MM.1S (cell line): ENCODE measurements around the gene SLC4A3.

Experiments used
- DNase-seq: peaks from one replicate; pipeline ENCODE4 v3.0.0-alpha.2; 2015
- H2AFZ ChIP-seq: fragments of 300-600 bp; sonication (generic); 2 replicates; pipeline ENCODE4 v1.6.0; 2016; ENCODE audit warnings: antibody characterized with exemption, low read length
- H3F3A ChIP-seq: fragments of 300-600 bp; sonication (generic); 2 replicates; pipeline ENCODE4 v1.6.1; 2016; ENCODE audit warnings: mild to moderate bottlenecking, antibody characterized with exemption, low read length, moderate library complexity, mixed read lengths; ENCODE audit not compliant: insufficient read depth
- H3K27ac ChIP-seq: fragments of 300-600 bp; sonication (generic); 2 replicates; pipeline ENCODE4 v1.5.1; 2016; ENCODE audit warnings: mild to moderate bottlenecking, low read length
- H3K27me3 ChIP-seq: fragments of 300-600 bp; sonication (generic); replicated peaks from 2 replicates; pipeline ENCODE4 v1.6.0; 2016; ENCODE audit warnings: low read length; ENCODE audit not compliant: insufficient read depth
- H3K36me3 ChIP-seq: fragments of 300-600 bp; sonication (generic); replicated peaks from 2 replicates; pipeline ENCODE4 v1.6.1; 2016; ENCODE audit warnings: mild to moderate bottlenecking, low read length, mixed read lengths; ENCODE audit not compliant: insufficient read depth
- H3K4me1 ChIP-seq: fragments of 300-600 bp; sonication (generic); 2 replicates; pipeline ENCODE4 v1.6.1; 2016; ENCODE audit warnings: low read length, mixed read lengths
- H3K4me2 ChIP-seq: fragments of 300-600 bp; sonication (generic); 2 replicates; pipeline ENCODE4 v1.6.0; 2016; ENCODE audit warnings: low read depth, low read length
- H3K4me3 ChIP-seq: fragments of 300-600 bp; sonication (generic); 2 replicates; pipeline ENCODE4 v1.5.1; 2016; ENCODE audit warnings: low read length, mixed read lengths
- H3K79me2 ChIP-seq: fragments of 300-600 bp; sonication (generic); 2 replicates; pipeline ENCODE4 v1.6.1; 2016; ENCODE audit warnings: mixed run types, low read length, mixed read lengths
- H3K9ac ChIP-seq: fragments of 300-600 bp; sonication (generic); 2 replicates; pipeline ENCODE4 v1.6.1; 2016; ENCODE audit warnings: low read length, mixed read lengths
- H3K9me2 ChIP-seq: fragments of 300-600 bp; sonication (generic); replicated peaks from 2 replicates; pipeline ENCODE4 v1.6.1; 2016; ENCODE audit warnings: mild to moderate bottlenecking, low read length, mixed read lengths; ENCODE audit not compliant: insufficient read depth
- H3K9me3 ChIP-seq: fragments of 300-600 bp; sonication (generic); replicated peaks from 2 replicates; pipeline ENCODE4 v1.6.1; 2016; ENCODE audit warnings: mild to moderate bottlenecking, low read length, mixed read lengths; ENCODE audit not compliant: insufficient read depth
- H4K20me1 ChIP-seq: fragments of 300-600 bp; sonication (generic); 2 replicates; pipeline ENCODE4 v1.6.1; 2016; ENCODE audit warnings: mild to moderate bottlenecking, low read length, moderate library complexity, mixed read lengths; ENCODE audit not compliant: insufficient read depth
- EZH2 ChIP-seq: fragments of 300-600 bp; sonication (generic); optimal IDR thresholded peaks from 2 replicates; pipeline ENCODE3; 2017; ENCODE audit warnings: low read depth, mild to moderate bottlenecking, antibody characterized with exemption, low read length, mixed read lengths
- EZH2phosphoT487 ChIP-seq: fragments of 300-600 bp; sonication (generic); IDR thresholded peaks from 2 replicates; pipeline ENCODE4 v1.6.1; 2018; ENCODE audit warnings: antibody characterized with exemption, low read length
- TF ChIP-seq, protein P1 (sequence below): fragments of 300-600 bp; sonication (generic); IDR thresholded peaks from 2 replicates; pipeline ENCODE4 v1.5.1; 2016; ENCODE audit warnings: antibody characterized with exemption, low read length, mixed read lengths

The SLC4A3 gene

GRCh38 chr2:219618733-219619122 lies 8.7 kb upstream of the SLC4A3 start:
- DNase-seq, result no peak

DNA sequence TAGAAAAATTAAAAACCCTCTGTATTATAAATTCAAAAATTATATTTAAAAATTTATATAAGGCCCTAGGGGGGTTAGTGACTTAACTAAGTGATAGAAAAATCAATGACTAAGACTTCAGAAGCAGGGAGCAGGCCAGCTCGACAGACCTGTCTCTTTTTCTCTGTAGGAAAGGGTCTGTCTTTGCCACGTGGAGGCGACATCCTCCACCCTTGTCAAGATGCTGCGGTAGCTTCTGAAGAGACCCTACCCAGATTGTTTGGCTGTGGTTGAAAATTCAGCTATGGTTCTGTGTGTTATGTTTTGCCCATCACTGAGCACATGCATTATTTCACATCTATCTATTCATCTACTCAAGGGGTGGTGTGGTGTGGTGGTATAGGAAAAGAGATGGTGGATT lies 8.2 kb upstream of the SLC4A3 start:
- Histone ChIP-seq H3K79me2 (no peaks in the 10 kb centered on the region), H3K27me3 (peaks cover 16% of the 10 kb centered on the region), H3F3A (no peaks in the 10 kb centered on the region), H3K36me3 (no peaks in the 10 kb centered on the region), H3K9me3 (no peaks in the 10 kb centered on the region), H3K4me3 (no peak overlapping the region), H3K9me2 (no peaks in the 10 kb centered on the region), H3K9ac (no peak overlapping the region), H4K20me1 (no peaks in the 10 kb centered on the region), H3K4me2 (no peak overlapping the region), H2AFZ (no peak overlapping the region), H3K4me1 (no peaks in the 10 kb centered on the region), H3K27ac (no peak overlapping the region)
- TF ChIP-seq, protein P1, sequence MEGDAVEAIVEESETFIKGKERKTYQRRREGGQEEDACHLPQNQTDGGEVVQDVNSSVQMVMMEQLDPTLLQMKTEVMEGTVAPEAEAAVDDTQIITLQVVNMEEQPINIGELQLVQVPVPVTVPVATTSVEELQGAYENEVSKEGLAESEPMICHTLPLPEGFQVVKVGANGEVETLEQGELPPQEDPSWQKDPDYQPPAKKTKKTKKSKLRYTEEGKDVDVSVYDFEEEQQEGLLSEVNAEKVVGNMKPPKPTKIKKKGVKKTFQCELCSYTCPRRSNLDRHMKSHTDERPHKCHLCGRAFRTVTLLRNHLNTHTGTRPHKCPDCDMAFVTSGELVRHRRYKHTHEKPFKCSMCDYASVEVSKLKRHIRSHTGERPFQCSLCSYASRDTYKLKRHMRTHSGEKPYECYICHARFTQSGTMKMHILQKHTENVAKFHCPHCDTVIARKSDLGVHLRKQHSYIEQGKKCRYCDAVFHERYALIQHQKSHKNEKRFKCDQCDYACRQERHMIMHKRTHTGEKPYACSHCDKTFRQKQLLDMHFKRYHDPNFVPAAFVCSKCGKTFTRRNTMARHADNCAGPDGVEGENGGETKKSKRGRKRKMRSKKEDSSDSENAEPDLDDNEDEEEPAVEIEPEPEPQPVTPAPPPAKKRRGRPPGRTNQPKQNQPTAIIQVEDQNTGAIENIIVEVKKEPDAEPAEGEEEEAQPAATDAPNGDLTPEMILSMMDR, result no peak
- TF ChIP-seq EZH2phosphoT487, result no peak
- DNase-seq, result no peak

More at GRCh38 chr2:219618733-219619122, 8.7 kb upstream of the SLC4A3 start:
- Histone ChIP-seq H3K27me3 (peaks cover 11% of the 10 kb centered on the region), H2AFZ (no peak overlapping the region), H4K20me1 (no peaks in the 10 kb centered on the region), H3K4me1 (no peaks in the 10 kb centered on the region), H3K27ac (no peak overlapping the region), H3K9me3 (no peaks in the 10 kb centered on the region), H3K36me3 (no peaks in the 10 kb centered on the region), H3K9me2 (no peaks in the 10 kb centered on the region), H3F3A (no peaks in the 10 kb centered on the region), H3K9ac (no peak overlapping the region), H3K4me3 (no peak overlapping the region), H3K79me2 (no peaks in the 10 kb centered on the region), H3K4me2 (no peak overlapping the region)
- TF ChIP-seq, protein P1, result no peak
- TF ChIP-seq EZH2phosphoT487, result no peak
- TF ChIP-seq EZH2, result no peak

- peaks cover 24% of the 10 kb centered on the region for H3K27me3 ChIP-seq
- H3K9me3 ChIP-seq, result no peaks in the 10 kb centered on the region
- H3K36me3 ChIP-seq, result no peaks in the 10 kb centered on the region
- H4K20me1 ChIP-seq, result no peaks in the 10 kb centered on the region
- H2AFZ ChIP-seq, result no peak overlapping the region
- H3K9ac ChIP-seq, result no peak overlapping the region
- H3K9me2 ChIP-seq, result no peaks in the 10 kb centered on the region
- TF ChIP-seq EZH2phosphoT487 (no peak), EZH2 (no peak)
- TF ChIP-seq, protein P1, result no peak
- no peak overlapping the region for H3K4me3 ChIP-seq
- DNase-seq, result no peak
- H3F3A ChIP-seq, result no peaks in the 10 kb centered on the region
- H3K79me2 ChIP-seq, result no peaks in the 10 kb centered on the region
- H3K4me1 ChIP-seq, result no peaks in the 10 kb centered on the region
- no peak overlapping the region for H3K27ac ChIP-seq
- no peak overlapping the region for H3K4me2 ChIP-seq
These were observed 6.9 kb upstream of the SLC4A3 start for GRCh38 chr2:219620546-219620945.

DNA sequence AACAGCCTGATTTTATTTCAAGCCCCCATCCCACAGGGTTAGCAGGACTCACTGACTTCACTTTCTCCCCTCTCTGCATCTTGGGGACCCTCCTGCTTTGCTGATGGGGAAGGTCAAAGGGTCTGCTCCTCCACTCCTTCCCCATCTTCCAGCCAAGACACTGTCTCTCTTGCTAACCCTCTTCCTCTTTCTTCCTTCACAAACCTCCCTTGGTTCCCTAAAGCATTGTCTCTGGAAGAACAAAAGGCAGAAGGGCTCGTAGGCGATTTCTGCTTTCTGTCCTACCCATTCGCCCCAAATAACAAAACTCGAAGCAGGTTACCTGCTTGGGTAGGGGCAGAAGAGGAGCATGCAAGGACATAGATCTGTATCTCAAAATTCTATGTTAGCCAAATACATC lies 5.5 kb upstream of the SLC4A3 start:
- no peak overlapping the region for H3K9ac ChIP-seq
- no peaks in the 10 kb centered on the region for H4K20me1 ChIP-seq
- no peaks in the 10 kb centered on the region for H3K36me3 ChIP-seq
- H3K4me2 ChIP-seq, result no peak overlapping the region
- TF ChIP-seq, protein P1, result no peak
- H3K9me3 ChIP-seq, result no peaks in the 10 kb centered on the region
- DNase-seq, result no peak
- H3K79me2 ChIP-seq, result no peaks in the 10 kb centered on the region
- H2AFZ ChIP-seq, result no peak overlapping the region
- H3K4me1 ChIP-seq, result no peaks in the 10 kb centered on the region
- no peaks in the 10 kb centered on the region for H3K9me2 ChIP-seq
- H3F3A ChIP-seq, result no peaks in the 10 kb centered on the region
- no peak overlapping the region for H3K27ac ChIP-seq
- peaks cover 33% of the 10 kb centered on the region for H3K27me3 ChIP-seq
- H3K4me3 ChIP-seq, result no peak overlapping the region
